Keratinocyte (primary cell): ENCODE data around the gene KRTAP3-2.

ENCODE experiments used
- CTCF ChIP-seq, 3 experiments: IDR thresholded peaks in 1 of 3; conservative IDR thresholded peaks in 1 of 3; optimal IDR thresholded peaks in 1 of 3; 2 replicates in 2 of 3; 3 replicates in 1 of 3; pipeline versions ENCODE3 to v1.5.1; 2011; ENCODE audit warnings: low read length in 3 of 3, mild to moderate bottlenecking in 3 of 3, moderate library complexity in 2 of 3, control low read depth in 1 of 3, inconsistent platforms in 1 of 3; ENCODE audit not compliant: insufficient read depth in 2 of 3; ENCODE audit errors: extremely low read depth in 1 of 3
- EZH2 ChIP-seq: IDR thresholded peaks from one replicate; pipeline ENCODE4 v1.6.1; 2012; ENCODE audit warnings: inconsistent platforms, mild to moderate bottlenecking, low read length, moderate library complexity

GRCh38 chr17:41037853-41038350 lies 38.2 kb upstream of the KRTAP3-2 start:
- TF ChIP-seq CTCF (optimal IDR thresholded peaks at IDR 0.05 in 1 of 3, IDR thresholded peaks at IDR 0.05 in 1 of 3, conservative IDR thresholded peaks at IDR 0.05 in 1 of 3; ENCODE audit: extremely low read depth in 1 of 3, insufficient read depth in 2 of 3, low read length in 3 of 3): no peak
- TF ChIP-seq EZH2: no peak
